Measurements from ENCODE around the gene ST6GALNAC3.

The ST6GALNAC3 gene

GRCh38 chr1:76482272-76482671, 407.7 kb downstream of the ST6GALNAC3 start:
- no peak for DNase-seq (ENCODE audit: insufficient read length, low spot score)

GRCh38 chr1:76491737-76492136, 417.2 kb downstream of the ST6GALNAC3 start:
- no peak for DNase-seq (ENCODE audit: insufficient read length, low spot score)
- FAIRE-seq: no peak

More at GRCh38 chr1:76482272-76482671, 407.7 kb downstream of the ST6GALNAC3 start:
- FAIRE-seq: no peak

GRCh38 chr1:76492752-76493430, 418.3 kb downstream of the ST6GALNAC3 start:
- DNase-seq (ENCODE audit: insufficient read length, low spot score) (no peak), FAIRE-seq (no peak)

GRCh38 chr1:76494807-76495206, 420.3 kb downstream of the ST6GALNAC3 start:
- DNase-seq (ENCODE audit: insufficient read length, low spot score) (no peak), FAIRE-seq (no peak)

GRCh38 chr1:76496871-76497270, 422.3 kb downstream of the ST6GALNAC3 start:
- no peak for FAIRE-seq
- DNase-seq (ENCODE audit: insufficient read length, low spot score): no peak

- no peak for FAIRE-seq
- no peak for DNase-seq (ENCODE audit: insufficient read length, low spot score)
Measured at GRCh38 chr1:76500116-76500515, 425.6 kb downstream of the ST6GALNAC3 start.

GRCh38 chr1:76501136-76501535, 426.6 kb downstream of the ST6GALNAC3 start:
- FAIRE-seq (no peak), DNase-seq (ENCODE audit: insufficient read length, low spot score) (no peak)

- no peak for FAIRE-seq
- no peak for DNase-seq (ENCODE audit: insufficient read length, low spot score)
Measured at GRCh38 chr1:76501586-76502219, 427.2 kb downstream of the ST6GALNAC3 start.

GRCh38 chr1:76503100-76503499, 428.6 kb downstream of the ST6GALNAC3 start:
- DNase-seq (ENCODE audit: insufficient read length, low spot score): no peak
- FAIRE-seq: no peak

GRCh38 chr1:76503736-76504135, 429.2 kb downstream of the ST6GALNAC3 start:
- no peak for FAIRE-seq

GRCh38 chr1:76507376-76507775, 432.8 kb downstream of the ST6GALNAC3 start:
- FAIRE-seq (no peak), DNase-seq (ENCODE audit: insufficient read length, low spot score) (no peak)

More at GRCh38 chr1:76503736-76504135, 429.2 kb downstream of the ST6GALNAC3 start:
- no peak for DNase-seq (ENCODE audit: insufficient read length, low spot score)

GRCh38 chr1:76508871-76509270, 434.3 kb downstream of the ST6GALNAC3 start:
- DNase-seq (ENCODE audit: insufficient read length, low spot score) (no peak), FAIRE-seq (no peak)

GRCh38 chr1:76510672-76511557, 436.4 kb downstream of the ST6GALNAC3 start:
- DNase-seq (ENCODE audit: insufficient read length, low spot score): no peak
- no peak for FAIRE-seq

GRCh38 chr1:76511558-76512179, 437.1 kb downstream of the ST6GALNAC3 start:
- DNase-seq (ENCODE audit: insufficient read length, low spot score) (no peak), FAIRE-seq (no peak)

- FAIRE-seq (no peak), DNase-seq (ENCODE audit: insufficient read length, low spot score) (no peak)
Measured at GRCh38 chr1:76530953-76531352, 456.4 kb downstream of the ST6GALNAC3 start.

GRCh38 chr1:76541618-76542017, 467.1 kb downstream of the ST6GALNAC3 start:
- DNase-seq (ENCODE audit: insufficient read length, low spot score) (no peak), FAIRE-seq (no peak)

- no peak for FAIRE-seq
Measured at GRCh38 chr1:76542359-76542758, 467.8 kb downstream of the ST6GALNAC3 start.

GRCh38 chr1:76543495-76543894, 468.9 kb downstream of the ST6GALNAC3 start:
- no peak for FAIRE-seq

More at GRCh38 chr1:76542359-76542758, 467.8 kb downstream of the ST6GALNAC3 start:
- no peak for DNase-seq (ENCODE audit: insufficient read length, low spot score)

GRCh38 chr1:76546354-76546933, 471.9 kb downstream of the ST6GALNAC3 start:
- DNase-seq (ENCODE audit: insufficient read length, low spot score) (no peak), FAIRE-seq (no peak)

More at GRCh38 chr1:76543495-76543894, 468.9 kb downstream of the ST6GALNAC3 start:
- no peak for DNase-seq (ENCODE audit: insufficient read length, low spot score)

GRCh38 chr1:76547916-76548315, 473.4 kb downstream of the ST6GALNAC3 start:
- no peak for DNase-seq (ENCODE audit: insufficient read length, low spot score)
- FAIRE-seq: no peak
